PFSK-1 (cell line): ENCODE measurements around the gene MCOLN1.

Experiments used
- FOXP2 ChIP-seq: optimal IDR thresholded peaks from 2 replicates; pipeline ENCODE3; 2011; ENCODE audit warnings: borderline replicate concordance, control low read depth, inconsistent platforms; ENCODE audit not compliant: insufficient read depth; ENCODE audit errors: extremely low read length, extremely low read depth
- POLR2AphosphoS5 ChIP-seq: IDR thresholded peaks from 2 replicates; pipeline ENCODE4 v1.6.1; 2012; ENCODE audit warnings: low read depth, mild to moderate bottlenecking, control low read depth, low read length, moderate library complexity
- REST ChIP-seq, 2 experiments: IDR thresholded peaks; 2 replicates each; pipeline versions ENCODE4 v1.6.1 to v1.8.0; 2011 to 2012; ENCODE audit warnings: low read depth in 2 of 2, low read length in 2 of 2, control low read depth in 1 of 2, inconsistent platforms in 1 of 2, mild to moderate bottlenecking in 1 of 2, moderate library complexity in 1 of 2; ENCODE audit not compliant: insufficient read depth in 1 of 2
- SIN3A ChIP-seq: IDR thresholded peaks from 2 replicates; pipeline ENCODE4 v1.6.1; 2012; ENCODE audit warnings: mild to moderate bottlenecking, low read length, moderate library complexity, borderline replicate concordance; ENCODE audit not compliant: insufficient read depth
- TAF1 ChIP-seq: IDR thresholded peaks from 2 replicates; pipeline ENCODE4 v1.6.1; 2012; ENCODE audit warnings: low read length, control low read depth, borderline replicate concordance; ENCODE audit not compliant: insufficient read depth

The MCOLN1 gene

GRCh38 chr19:7513809-7514642 is 8.4 kb upstream of the MCOLN1 start:
- no peak for TF ChIP-seq FOXP2
- TF ChIP-seq POLR2AphosphoS5: no peak
- no peak for TF ChIP-seq TAF1
- no peak for TF ChIP-seq SIN3A
- no peak for TF ChIP-seq REST (IDR thresholded peaks at IDR 0.05; ENCODE audit: insufficient read depth in 1 of 2, low read depth in 2 of 2, low read length in 2 of 2)

GRCh38 chr19:7515110-7515644 is 7.2 kb upstream of the MCOLN1 start:
- TF ChIP-seq FOXP2 (no peak), TAF1 (no peak), REST (IDR thresholded peaks at IDR 0.05; ENCODE audit: insufficient read depth in 1 of 2, low read depth in 2 of 2, low read length in 2 of 2) (no peak), SIN3A (no peak), POLR2AphosphoS5 (no peak)

- TF ChIP-seq POLR2AphosphoS5: no peak
- TF ChIP-seq FOXP2: peak; percentile 40
- TF ChIP-seq REST (IDR thresholded peaks at IDR 0.05; ENCODE audit: insufficient read depth in 1 of 2, low read depth in 2 of 2, low read length in 2 of 2): 0 out of 4 replicates have a peak, but pooled peaks of 1 of the 2 experiments have one; percentile 7
- TF ChIP-seq TAF1: 0 out of 2 replicates have a peak, but pooled peaks have one; percentile 22
Measured at GRCh38 chr19:7515645-7516151, 6.7 kb upstream of the MCOLN1 start, which contains the start of gene ZNF358. TSS of gene ZNF358 (plus strand) at chr19:7516103. CDS start at chr19:7519243, 3,140 bp downstream.

- no peak for TF ChIP-seq POLR2AphosphoS5
- no peak for TF ChIP-seq REST (IDR thresholded peaks at IDR 0.05; ENCODE audit: insufficient read depth in 1 of 2, low read depth in 2 of 2, low read length in 2 of 2)
- TF ChIP-seq SIN3A: no peak
- TF ChIP-seq TAF1: no peak
- no peak for TF ChIP-seq FOXP2
Measured at GRCh38 chr19:7516333-7516732, 6.1 kb upstream of the MCOLN1 start.

GRCh38 chr19:7516878-7517277 is 5.5 kb upstream of the MCOLN1 start:
- TF ChIP-seq TAF1 (no peak), SIN3A (no peak), POLR2AphosphoS5 (no peak), FOXP2 (no peak), REST (IDR thresholded peaks at IDR 0.05; ENCODE audit: insufficient read depth in 1 of 2, low read depth in 2 of 2, low read length in 2 of 2) (no peak)
